Measurements from ENCODE around the gene LRCH1.

DNA sequence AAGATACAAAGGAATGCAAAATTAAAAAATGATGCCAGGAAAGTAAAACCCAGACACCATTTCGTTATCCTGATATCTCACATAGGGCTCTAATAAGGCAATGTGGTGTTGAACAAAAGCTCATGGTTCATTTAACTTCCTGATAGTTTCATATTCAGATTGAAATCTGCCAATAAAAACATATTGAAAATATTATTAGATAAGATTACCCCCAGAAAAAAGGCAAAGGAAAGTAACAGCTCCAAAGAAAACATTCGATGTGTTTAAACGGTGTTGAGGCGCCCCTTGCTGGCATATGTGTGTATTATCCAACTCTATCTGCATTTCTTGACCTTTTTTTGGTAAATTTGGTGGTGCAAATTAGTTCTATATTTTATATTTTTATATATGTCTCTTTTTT lies 168.1 kb downstream of the LRCH1 start:
- TF ChIP-seq YY1 (IDR thresholded peaks at IDR 0.05; ENCODE audit: low read depth) = no peak
- TF ChIP-seq EP300 (IDR thresholded peaks at IDR 0.05; ENCODE audit: borderline replicate concordance) = no peak
- TF ChIP-seq MAX (IDR thresholded peaks at IDR 0.05) = no peak
- no peak for TF ChIP-seq TAF1 (IDR thresholded peaks at IDR 0.05; ENCODE audit: low read depth)
- TF ChIP-seq ZBTB7A (IDR thresholded peaks at IDR 0.05; ENCODE audit: low read depth) = no peak
- no peak for TF ChIP-seq REST (IDR thresholded peaks at IDR 0.05; ENCODE audit: low read depth)
- no peak for TF ChIP-seq FOXM1 (IDR thresholded peaks at IDR 0.05; ENCODE audit: borderline replicate concordance, low read depth)
- TF ChIP-seq CREB1 (IDR thresholded peaks at IDR 0.05; ENCODE audit: low read depth) = no peak
